ENCODE data around the gene CTDSPL. TPM values are rescaled to one million over a fixed set of nuclear protein-coding genes. Genes with fewer than 3 reads are reported as not detected.

The CTDSPL gene
- polyA plus RNA-seq, 1 of the 3 experiments (the other 2 are of a cell fraction), result 22.1 TPM

DNA sequence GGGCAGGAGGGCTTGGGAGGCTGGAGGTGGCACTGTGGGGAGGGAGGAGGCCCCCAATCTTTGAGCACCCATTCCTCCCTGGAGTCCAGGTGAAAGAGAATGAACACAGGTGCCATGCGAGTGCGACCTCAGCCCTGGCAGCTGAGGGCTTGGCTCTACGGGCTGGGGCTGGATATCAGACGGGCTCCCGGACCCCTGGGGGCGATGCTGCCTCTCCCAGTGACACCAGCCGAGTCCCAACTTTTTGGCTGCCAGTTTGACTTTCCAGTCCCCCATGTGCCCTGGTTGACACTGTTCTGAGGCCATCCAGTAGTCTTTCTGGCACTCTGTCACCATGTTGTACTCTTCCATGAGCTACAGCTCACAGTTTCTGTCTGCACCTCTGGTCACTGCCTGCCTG lies 130.1 kb downstream of the CTDSPL start:
- H3K27me3 ChIP-seq (ENCODE audit: insufficient read depth), result no peaks in the 10 kb centered on the region
- H2AFZ ChIP-seq (ENCODE audit: low read depth), result no peak overlapping the region
- ChIA-PET POLR2A (no interaction called here), CTCF (interaction anchor here (1.3 to 1.5 kb wide), 3 partner anchors 9 to 23 kb away, joined by 3 to 5 read pairs (median 3); no protein-coding TSS in a partner anchor)
- H4K20me1 ChIP-seq (ENCODE audit: insufficient read depth), result no peaks in the 10 kb centered on the region
- H3K27ac ChIP-seq (ENCODE audit: low read depth in 2 of 2, low read length in 1 of 2), result no peak overlapping the region
- no peak overlapping the region for H3K4me2 ChIP-seq
- H3F3A ChIP-seq (replicated peaks; ENCODE audit: insufficient read depth), result peaks cover 4% of the 10 kb centered on the region
- no peak overlapping the region for H3K9ac ChIP-seq
- H3K9me3 ChIP-seq, result no peaks in the 10 kb centered on the region
- no peaks in the 10 kb centered on the region for H3K36me3 ChIP-seq (replicated peaks in 1 of 2; ENCODE audit: control insufficient read depth in 1 of 2, insufficient read depth in 2 of 2, low read length in 1 of 2)
- no peaks in the 10 kb centered on the region for H3K79me2 ChIP-seq (ENCODE audit: insufficient read depth)
- no peak for DNase-seq
- no peak overlapping the region for H3K4me3 ChIP-seq (ENCODE audit: low read depth in 2 of 2, low read length in 1 of 2)
- peaks cover 0 to 8% of the 10 kb centered on the region in 2 experiments; a peak in 2 of 4 replicates for H3K4me1 ChIP-seq (ENCODE audit: control insufficient read depth in 1 of 2, insufficient read depth in 2 of 2, low read depth in 1 of 2, low read length in 1 of 2)
- WGBS (ENCODE audit: low lambda C conversion rate), result 92% methylated on average over 2 of the region's 7 CpGs
- TF ChIP-seq RAD21 (IDR thresholded peaks at IDR 0.05; ENCODE audit: low read length), result no peak
- no peak for TF ChIP-seq CHD2 (IDR thresholded peaks at IDR 0.05; ENCODE audit: low read length, partially characterized antibody)
- TF ChIP-seq PBX3 (IDR thresholded peaks at IDR 0.05), result no peak
- TF ChIP-seq RCOR1 (IDR thresholded peaks at IDR 0.05; ENCODE audit: low read length), result no peak
- TF ChIP-seq SMC3 (IDR thresholded peaks at IDR 0.05; ENCODE audit: low read depth, low read length), result no peak
- TF ChIP-seq RXRA (IDR thresholded peaks at IDR 0.05; ENCODE audit: borderline replicate concordance, low read depth), result no peak
- TF ChIP-seq NRF1 (IDR thresholded peaks at IDR 0.05; ENCODE audit: low read depth, low read length), result no peak
- TF ChIP-seq FOSL2 (IDR thresholded peaks at IDR 0.05; ENCODE audit: borderline replicate concordance, low read depth), result no peak
- TF ChIP-seq TAF1 (IDR thresholded peaks at IDR 0.05; ENCODE audit: borderline replicate concordance, low read depth, low read length), result no peak
- no peak for TF ChIP-seq SIN3A (IDR thresholded peaks at IDR 0.05; ENCODE audit: borderline replicate concordance, low read depth, low read length)
- no peak for TF ChIP-seq MXI1 (IDR thresholded peaks at IDR 0.05; ENCODE audit: low read depth, low read length)
- no peaks in the 10 kb centered on the region for H3K9me2 ChIP-seq

- H3K79me2 ChIP-seq (ENCODE audit: insufficient read depth), result no peaks in the 10 kb centered on the region
- H2AFZ ChIP-seq (ENCODE audit: low read depth), result no peak overlapping the region
- peaks cover 4% of the 10 kb centered on the region for H3F3A ChIP-seq (replicated peaks; ENCODE audit: insufficient read depth)
- H3K4me2 ChIP-seq, result no peak overlapping the region
- H3K36me3 ChIP-seq (replicated peaks in 1 of 2; ENCODE audit: control insufficient read depth in 1 of 2, insufficient read depth in 2 of 2, low read length in 1 of 2), result no peaks in the 10 kb centered on the region
- ChIA-PET POLR2A (no interaction called here), CTCF (interaction anchor here (1.3 to 1.5 kb wide), 3 partner anchors 10 to 24 kb away, joined by 3 to 5 read pairs (median 3); no protein-coding TSS in a partner anchor)
- no peak overlapping the region for H3K4me3 ChIP-seq (ENCODE audit: low read depth in 2 of 2, low read length in 1 of 2)
- 84% methylated on average over 5 of the region's 9 CpGs for WGBS (ENCODE audit: low lambda C conversion rate)
- TF ChIP-seq GATA2 (CRISPR knock-in tag; IDR thresholded peaks at IDR 0.05), result no peak
- TF ChIP-seq MXI1 (IDR thresholded peaks at IDR 0.05; ENCODE audit: low read depth, low read length), result no peak
- TF ChIP-seq NRF1 (IDR thresholded peaks at IDR 0.05; ENCODE audit: low read depth, low read length), result no peak
- no peak for TF ChIP-seq RFX5 (IDR thresholded peaks at IDR 0.05; ENCODE audit: low read length)
- TF ChIP-seq POLR2AphosphoS5 (IDR thresholded peaks at IDR 0.05; ENCODE audit: low read depth, low read length), result no peak
- TF ChIP-seq RCOR1 (IDR thresholded peaks at IDR 0.05; ENCODE audit: low read length), result no peak
- TF ChIP-seq SIN3A (IDR thresholded peaks at IDR 0.05; ENCODE audit: borderline replicate concordance, low read depth, low read length), result no peak
- TF ChIP-seq, protein P1, sequence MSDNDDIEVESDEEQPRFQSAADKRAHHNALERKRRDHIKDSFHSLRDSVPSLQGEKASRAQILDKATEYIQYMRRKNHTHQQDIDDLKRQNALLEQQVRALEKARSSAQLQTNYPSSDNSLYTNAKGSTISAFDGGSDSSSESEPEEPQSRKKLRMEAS (IDR thresholded peaks at IDR 0.05; ENCODE audit: low read depth), result no peak
- TF ChIP-seq GABPA (IDR thresholded peaks at IDR 0.05; ENCODE audit: low read depth), result no peak
- TF ChIP-seq TCF12 (IDR thresholded peaks at IDR 0.05), result no peak
- TF ChIP-seq FOXJ3 (CRISPR knock-in tag; IDR thresholded peaks at IDR 0.05), result no peak
- no peak for TF ChIP-seq EZH2phosphoT487 (IDR thresholded peaks at IDR 0.05; ENCODE audit: borderline replicate concordance, low read depth)
- no peak for TF ChIP-seq JUND (IDR thresholded peaks at IDR 0.05)
- TF ChIP-seq SMC3 (IDR thresholded peaks at IDR 0.05; ENCODE audit: low read depth, low read length), result no peak
- TF ChIP-seq EP300 (IDR thresholded peaks at IDR 0.05; ENCODE audit: borderline replicate concordance in 1 of 2, low read depth in 1 of 2, low read length in 1 of 2), result no peak
- TF ChIP-seq CHD2 (IDR thresholded peaks at IDR 0.05; ENCODE audit: low read length, partially characterized antibody), result no peak
- TF ChIP-seq MEF2A (IDR thresholded peaks at IDR 0.05; ENCODE audit: borderline replicate concordance, low read depth), result no peak
- TF ChIP-seq USF2 (IDR thresholded peaks at IDR 0.05; ENCODE audit: borderline replicate concordance, low read depth, low read length), result no peak
- TF ChIP-seq YY1 (IDR thresholded peaks at IDR 0.05; ENCODE audit: low read depth), result no peak
- H3K27me3 ChIP-seq (ENCODE audit: insufficient read depth), result no peaks in the 10 kb centered on the region
- no peak overlapping the region for H3K27ac ChIP-seq (ENCODE audit: low read depth in 2 of 2, low read length in 1 of 2)
- no peaks in the 10 kb centered on the region for H3K9me3 ChIP-seq
- no peak overlapping the region for H3K9ac ChIP-seq
- H4K20me1 ChIP-seq (ENCODE audit: insufficient read depth), result no peaks in the 10 kb centered on the region
- no peak for DNase-seq
- peaks cover 0 to 8% of the 10 kb centered on the region in 2 experiments; a peak in 2 of 4 replicates for H3K4me1 ChIP-seq (ENCODE audit: control insufficient read depth in 1 of 2, insufficient read depth in 2 of 2, low read depth in 1 of 2, low read length in 1 of 2)
- no peaks in the 10 kb centered on the region for H3K9me2 ChIP-seq
These were observed 130.8 kb downstream of the CTDSPL start for GRCh38 chr3:37992271-37993066.

Data from SK-N-SH (cell line).